Measurements from ENCODE around the gene RAD9A.

The RAD9A gene

DNA sequence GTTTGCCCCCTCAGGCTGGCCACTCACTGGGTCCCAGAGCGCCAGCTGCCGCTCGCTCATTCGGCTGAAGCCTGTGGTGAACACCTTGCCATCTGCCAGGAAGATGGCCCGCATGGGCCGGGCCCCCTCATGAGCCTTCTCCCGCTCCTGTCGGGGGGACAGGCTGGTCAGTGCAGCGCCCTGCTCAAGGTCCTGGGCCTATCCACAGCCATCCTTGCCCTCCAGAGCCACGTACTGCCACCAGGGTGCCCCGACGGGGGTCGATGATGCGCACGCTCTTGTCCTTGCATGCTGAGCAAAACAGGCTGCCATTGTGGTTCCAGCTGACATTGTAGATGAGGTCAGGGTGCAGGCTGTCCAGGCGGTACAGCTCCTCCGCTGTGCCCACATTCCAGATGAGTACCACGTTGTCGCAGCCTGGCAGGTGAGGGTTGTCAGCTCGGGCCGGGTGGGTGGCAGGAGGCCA, 49.3 kb downstream of the RAD9A start:
- DNase-seq (ENCODE audit: low spot score) = no peak

DNA sequence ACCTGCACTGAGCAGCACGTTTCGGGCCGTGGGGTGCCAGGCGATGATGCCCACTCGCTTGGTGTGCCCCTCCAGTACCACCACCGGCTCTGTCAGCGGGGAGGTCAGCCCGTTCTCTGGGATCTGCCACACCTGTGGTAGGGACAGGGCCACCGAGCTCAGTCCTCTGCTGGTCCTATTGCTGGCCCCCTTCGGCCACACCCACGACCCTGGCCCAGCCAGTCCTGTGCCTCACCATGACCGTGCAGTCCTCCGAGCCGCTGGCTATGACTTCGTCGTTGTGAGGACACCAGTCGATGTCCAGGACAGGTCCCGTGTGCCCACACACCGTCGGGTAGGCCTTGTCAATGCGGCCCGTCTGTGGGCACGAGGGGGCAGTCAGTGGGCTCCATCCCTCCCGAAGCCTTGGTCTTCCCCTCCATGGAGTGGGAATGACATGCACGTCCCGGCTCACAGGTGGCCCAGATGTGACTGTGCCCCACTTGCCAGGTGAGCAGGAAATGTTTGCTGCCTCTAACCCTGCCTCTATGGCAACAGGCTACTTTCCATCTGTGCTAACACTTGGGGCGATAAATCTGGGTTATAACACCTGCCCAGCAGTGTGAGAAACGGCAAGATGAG, 50.1 kb downstream of the RAD9A start:
- DNase-seq (ENCODE audit: low spot score) = no peak

DNA sequence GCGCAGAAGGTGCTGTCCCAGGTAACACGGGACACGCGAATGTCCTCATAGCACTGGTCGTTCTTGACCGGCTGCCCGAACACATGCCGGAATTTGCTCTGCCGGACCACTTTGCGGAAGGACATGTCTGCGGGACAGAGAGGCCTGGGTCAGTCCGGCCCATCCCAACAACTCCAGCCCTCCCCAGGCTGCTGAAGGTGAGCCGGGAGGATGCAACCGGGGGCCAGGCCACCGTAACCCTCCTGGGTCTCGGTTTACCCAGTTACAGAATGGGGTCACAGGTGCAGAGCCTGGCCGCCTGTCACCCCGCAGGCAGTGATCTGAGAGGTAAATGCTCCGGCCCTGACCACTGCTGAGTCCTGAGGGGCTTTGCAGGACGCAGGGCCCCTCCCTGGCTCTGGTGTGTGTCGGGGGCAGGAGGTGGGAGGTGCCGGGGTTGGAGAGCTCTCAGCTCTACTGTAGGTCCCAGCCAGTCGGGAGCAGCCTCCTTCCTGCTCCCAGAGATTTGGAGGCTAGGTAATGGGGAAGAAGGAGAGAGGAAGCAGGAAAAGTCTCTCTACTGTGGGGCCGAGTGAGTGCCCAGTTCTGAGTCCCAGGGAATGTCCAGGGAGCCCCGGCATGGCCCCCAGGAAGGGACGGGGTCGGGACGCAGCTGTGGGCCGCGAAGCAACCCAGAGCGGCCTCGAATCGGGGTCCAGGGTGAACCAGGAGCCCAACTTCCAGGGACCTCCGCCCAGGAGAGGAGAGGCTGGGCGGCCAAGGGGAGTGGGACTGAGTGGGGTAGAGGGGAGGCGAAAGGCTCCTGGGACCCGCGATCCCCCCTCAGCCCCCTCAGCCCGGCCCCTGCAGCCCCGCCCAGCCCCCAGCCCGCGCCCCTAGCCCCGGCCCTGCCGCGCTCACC, 51.0 kb downstream of the RAD9A start:
- no peak for DNase-seq (ENCODE audit: low spot score)

DNA sequence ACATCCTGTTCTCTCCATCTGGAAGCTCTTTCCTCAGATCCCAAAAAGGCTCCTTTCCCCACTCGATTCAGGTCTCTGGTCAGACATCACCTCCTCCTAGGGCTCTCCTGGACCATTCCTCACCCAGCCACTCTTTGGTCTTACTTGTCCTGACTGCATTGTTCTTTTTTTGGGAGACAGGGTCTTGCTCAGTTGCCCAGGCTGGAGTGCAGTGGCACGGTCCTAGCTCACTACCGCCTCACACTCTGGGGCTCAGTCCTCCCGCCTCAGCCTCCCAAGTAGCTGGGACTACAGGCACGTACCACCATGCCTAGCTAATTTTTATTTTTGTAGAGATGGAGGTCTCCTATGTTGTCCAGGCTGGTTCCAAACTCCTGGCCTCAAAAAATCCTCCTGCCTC, 53.7 kb downstream of the RAD9A start:
- DNase-seq (ENCODE audit: low spot score) = no peak
